Nephron progenitor cell (in vitro differentiated cells): ENCODE data around the gene LRRC75A.

Experiments
- DNase-seq: peaks from one replicate; pipeline ENCODE4 v3.0.0; 2021
- H3K27ac Mint-ChIP-seq: 2 replicates; pipeline ENCODE4 v1.8.0; 2021; ENCODE audit warnings: mild to moderate bottlenecking, moderate library complexity, mixed read lengths
- H3K27me3 Mint-ChIP-seq: 2 replicates; pipeline ENCODE4 v1.8.0; 2021; ENCODE audit warnings: mild to moderate bottlenecking, low read depth, mixed read lengths; ENCODE audit not compliant: poor library complexity
- H3K36me3 Mint-ChIP-seq: 2 replicates; pipeline ENCODE4 v1.8.0; 2021; ENCODE audit warnings: low read depth, mixed read lengths
- H3K4me1 Mint-ChIP-seq: 2 replicates; pipeline ENCODE4 v1.8.0; 2021; ENCODE audit warnings: mixed read lengths
- H3K4me3 Mint-ChIP-seq: 2 replicates; pipeline ENCODE4 v1.8.0; 2021; ENCODE audit warnings: mild to moderate bottlenecking, moderate library complexity, mixed read lengths
- H3K9me3 Mint-ChIP-seq: 2 replicates; pipeline ENCODE4 v1.8.0; 2021; ENCODE audit warnings: mild to moderate bottlenecking, moderate library complexity, mixed read lengths
- CTCF ChIP-seq: fragments of 200-600 bp; sonication (generic); IDR thresholded peaks from 2 replicates; pipeline ENCODE4 v1.5.0; 2021; ENCODE audit warnings: antibody characterized with exemption

Gene LRRC75A

GRCh38 chr17:16495980-16496819 is 4.2 kb upstream of the LRRC75A start:
- TF ChIP-seq CTCF, result no peak
- H3K36me3 Mint-ChIP-seq, result no peaks in the 10 kb centered on the region
- H3K27ac Mint-ChIP-seq, result no peak overlapping the region
- H3K4me1 Mint-ChIP-seq, result peaks cover 11% of the 10 kb centered on the region
- no peak for DNase-seq
- peaks cover 40% of the 10 kb centered on the region for H3K27me3 Mint-ChIP-seq
- H3K9me3 Mint-ChIP-seq, result no peaks in the 10 kb centered on the region
- no peak overlapping the region for H3K4me3 Mint-ChIP-seq

- Mint-ChIP-seq H3K4me1 (peaks cover 18% of the 10 kb centered on the region), H3K27me3 (peaks cover 43% of the 10 kb centered on the region)
These were observed 3.6 kb upstream of the LRRC75A start for GRCh38 chr17:16495561-16495960.

GRCh38 chr17:16494059-16494458 is 2.1 kb upstream of the LRRC75A start:
- H3K27me3 Mint-ChIP-seq, result peaks cover 49% of the 10 kb centered on the region
- no peak for DNase-seq

More at GRCh38 chr17:16495561-16495960, 3.6 kb upstream of the LRRC75A start:
- no peaks in the 10 kb centered on the region for H3K9me3 Mint-ChIP-seq
- no peak for TF ChIP-seq CTCF
- no peaks in the 10 kb centered on the region for H3K36me3 Mint-ChIP-seq
- DNase-seq, result no peak
- H3K4me3 Mint-ChIP-seq, result no peak overlapping the region
- H3K27ac Mint-ChIP-seq, result no peak overlapping the region

GRCh38 chr17:16493531-16494046 is 1.6 kb upstream of the LRRC75A start:
- peaks cover 37% of the 10 kb centered on the region for H3K4me1 Mint-ChIP-seq
- DNase-seq, result no peak
- H3K4me3 Mint-ChIP-seq, result no peak overlapping the region
- no peaks in the 10 kb centered on the region for H3K9me3 Mint-ChIP-seq
- H3K27ac Mint-ChIP-seq, result no peak overlapping the region
- no peak for TF ChIP-seq CTCF
- no peaks in the 10 kb centered on the region for H3K36me3 Mint-ChIP-seq
- peaks cover 49% of the 10 kb centered on the region for H3K27me3 Mint-ChIP-seq

More at GRCh38 chr17:16494059-16494458, 2.1 kb upstream of the LRRC75A start:
- TF ChIP-seq CTCF, result no peak
- Mint-ChIP-seq H3K4me1 (peaks cover 33% of the 10 kb centered on the region), H3K27ac (no peak overlapping the region), H3K4me3 (no peak overlapping the region), H3K9me3 (no peaks in the 10 kb centered on the region), H3K36me3 (no peaks in the 10 kb centered on the region)

GRCh38 chr17:16492613-16493530 is 879 bp upstream of the LRRC75A start:
- Mint-ChIP-seq H3K4me1 (peaks cover 45% of the 10 kb centered on the region), H3K27me3 (peaks cover 45% of the 10 kb centered on the region), H3K27ac (no peak overlapping the region), H3K36me3 (no peaks in the 10 kb centered on the region), H3K4me3 (peak overlapping the region; percentile 79), H3K9me3 (no peaks in the 10 kb centered on the region)
- no peak for DNase-seq
- TF ChIP-seq CTCF, result no peak
